GM10847 (cell line): ENCODE results near the gene ADGRB3.

Experiments used
- POLR2A ChIP-seq: IDR thresholded peaks from 2 replicates; pipeline ENCODE4 v1.6.1; 2011; ENCODE audit not compliant: insufficient read length; ENCODE audit errors: extremely low read depth

The ADGRB3 gene

DNA sequence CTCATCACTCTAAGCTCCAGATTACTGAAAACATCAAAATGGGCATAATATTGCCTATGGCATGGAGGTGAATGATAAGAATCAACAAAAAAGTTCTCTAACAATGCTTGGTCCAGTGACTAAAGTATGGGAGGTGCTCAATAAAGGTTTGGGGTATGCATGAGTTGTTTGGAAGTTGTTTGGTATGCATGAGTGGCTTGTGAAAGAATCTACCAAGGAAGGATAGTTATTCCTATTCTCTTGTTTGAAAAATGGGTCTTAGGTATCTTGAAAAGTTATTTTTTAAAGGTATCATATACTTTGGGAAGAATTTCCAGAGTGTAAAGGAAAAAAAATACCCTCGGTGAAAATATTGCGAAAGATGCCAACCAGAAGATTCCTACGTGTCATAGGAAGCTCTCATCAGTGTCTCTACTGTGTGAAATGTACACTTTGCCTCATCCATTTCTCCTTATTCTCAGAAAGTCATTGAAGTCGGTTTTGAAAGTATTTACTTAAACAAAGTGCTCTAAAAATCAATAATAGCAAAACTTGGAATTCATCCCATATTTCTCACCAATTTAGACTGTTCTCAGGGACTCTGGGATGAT lies 449.8 kb downstream of the ADGRB3 start:
- TF ChIP-seq POLR2A = no peak

DNA sequence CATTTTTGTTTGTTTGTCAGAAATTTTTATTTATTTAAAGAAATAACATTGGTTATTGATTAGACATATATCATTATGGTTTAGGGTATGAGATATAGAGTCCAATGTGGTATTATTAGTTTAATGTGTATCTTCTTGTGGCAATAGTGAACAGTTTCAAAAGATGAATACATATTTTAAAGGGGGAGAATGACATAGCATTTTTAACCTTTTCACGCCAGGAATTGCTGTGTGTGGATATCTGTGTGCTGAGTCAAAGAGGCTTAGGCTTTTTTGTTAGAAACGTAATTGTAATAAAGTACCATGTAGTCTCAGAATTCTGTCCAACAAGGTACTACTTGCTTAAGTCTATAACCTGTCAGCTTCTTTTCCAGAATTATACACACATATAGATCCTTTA lies 451.6 kb downstream of the ADGRB3 start:
- no peak for TF ChIP-seq POLR2A

DNA sequence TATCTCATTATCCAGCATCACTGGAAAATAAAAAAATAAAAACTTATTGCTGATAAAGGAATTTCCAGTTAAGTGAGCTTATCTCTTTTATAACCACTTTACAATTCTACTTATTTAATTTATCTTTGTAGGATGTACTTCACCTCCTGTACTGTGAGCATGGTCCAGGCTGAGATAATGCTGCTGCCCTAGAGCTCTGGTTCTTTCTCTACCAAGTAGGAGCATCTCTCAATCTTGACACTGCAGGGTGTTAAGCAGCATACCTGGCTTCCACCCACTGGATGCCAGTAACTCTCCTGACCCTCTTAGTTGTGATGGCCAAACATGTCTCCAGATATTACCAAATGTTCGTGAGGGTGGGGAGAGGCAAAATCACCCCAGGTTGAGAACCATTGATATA lies 454.5 kb downstream of the ADGRB3 start:
- no peak for TF ChIP-seq POLR2A

- TF ChIP-seq POLR2A = no peak
These were observed 455.1 kb downstream of the ADGRB3 start for GRCh38 chr6:69090132-69090531.

- no peak for TF ChIP-seq POLR2A
These were observed 461.6 kb downstream of the ADGRB3 start for GRCh38 chr6:69096681-69097080.

DNA sequence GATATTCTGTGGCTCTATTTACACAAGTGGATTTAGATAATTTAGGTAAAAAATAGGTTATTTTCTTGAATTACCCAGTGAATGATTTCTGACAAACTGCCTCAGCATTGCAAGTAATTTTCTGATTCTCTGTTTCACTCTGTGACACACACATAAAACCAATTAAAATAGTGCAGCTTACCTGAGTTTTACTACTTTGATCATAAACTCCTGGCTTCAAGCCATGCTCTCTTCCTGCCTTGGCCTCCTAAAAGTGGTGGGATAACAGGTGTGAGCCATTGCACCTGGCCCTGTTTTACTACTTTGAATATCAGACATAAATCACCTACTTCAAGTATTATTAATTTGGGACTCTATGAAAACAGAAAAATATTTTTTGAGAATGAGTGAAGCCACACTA lies 462.9 kb downstream of the ADGRB3 start:
- no peak for TF ChIP-seq POLR2A

DNA sequence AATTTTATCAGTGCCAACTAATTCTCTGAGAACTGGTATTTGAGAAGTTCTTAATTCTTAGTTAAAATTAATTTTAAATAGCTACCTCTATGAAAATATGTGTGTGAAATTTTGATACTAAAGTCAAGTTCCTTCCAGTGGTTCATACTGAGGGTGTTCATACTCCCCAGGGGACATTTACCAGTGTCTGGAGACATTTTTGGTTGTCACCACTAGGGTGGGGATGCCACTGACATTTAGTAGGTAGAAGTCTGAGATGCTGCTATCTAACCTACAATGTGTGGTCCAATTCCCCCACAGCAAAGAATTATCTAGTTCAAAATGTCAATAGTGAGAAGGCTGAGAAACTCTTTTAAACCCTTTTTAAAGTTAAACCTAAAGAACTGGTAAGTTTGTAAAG lies 463.8 kb downstream of the ADGRB3 start:
- no peak for TF ChIP-seq POLR2A

DNA sequence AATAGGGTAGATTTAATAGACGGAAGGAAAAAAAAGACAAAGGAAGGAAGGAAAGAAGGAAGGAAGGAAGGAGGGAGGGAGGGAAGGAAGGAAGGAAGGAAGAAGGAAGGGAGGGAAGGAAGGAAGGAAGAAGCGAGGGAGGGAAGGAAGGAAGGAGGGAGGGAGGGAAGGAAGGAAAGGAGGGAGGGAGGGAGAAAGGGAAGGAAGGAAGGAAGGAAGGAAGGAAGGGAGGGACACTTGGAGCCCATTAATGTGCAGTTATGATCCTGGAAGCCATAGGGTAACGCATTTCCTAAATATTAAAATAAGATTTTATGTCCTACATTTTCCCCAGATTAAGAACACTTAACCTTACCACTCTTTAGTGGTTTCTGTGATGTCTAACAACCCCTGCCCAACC lies 465.7 kb downstream of the ADGRB3 start:
- TF ChIP-seq POLR2A = no peak

GRCh38 chr6:69102416-69102815 lies 467.3 kb downstream of the ADGRB3 start:
- TF ChIP-seq POLR2A = no peak

DNA sequence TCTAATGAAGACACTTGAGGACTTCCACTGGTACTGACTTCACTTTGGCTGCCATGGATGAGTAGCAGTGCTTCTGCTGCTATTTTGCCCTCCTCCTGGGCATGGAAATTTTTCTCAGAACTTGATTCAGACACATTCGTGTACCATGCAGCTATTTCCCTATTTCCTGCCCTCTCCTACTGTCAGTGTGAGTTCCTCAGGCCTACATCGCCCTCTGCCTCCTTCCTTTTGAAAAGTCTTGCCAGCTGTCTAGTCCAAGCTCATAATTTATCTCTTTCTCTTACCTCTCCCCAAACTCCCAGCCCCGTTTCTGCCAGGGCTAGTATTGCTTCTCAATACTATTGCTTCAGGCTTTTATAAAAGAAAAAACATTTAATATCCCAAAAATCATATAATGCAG lies 470.2 kb downstream of the ADGRB3 start:
- no peak for TF ChIP-seq POLR2A

DNA sequence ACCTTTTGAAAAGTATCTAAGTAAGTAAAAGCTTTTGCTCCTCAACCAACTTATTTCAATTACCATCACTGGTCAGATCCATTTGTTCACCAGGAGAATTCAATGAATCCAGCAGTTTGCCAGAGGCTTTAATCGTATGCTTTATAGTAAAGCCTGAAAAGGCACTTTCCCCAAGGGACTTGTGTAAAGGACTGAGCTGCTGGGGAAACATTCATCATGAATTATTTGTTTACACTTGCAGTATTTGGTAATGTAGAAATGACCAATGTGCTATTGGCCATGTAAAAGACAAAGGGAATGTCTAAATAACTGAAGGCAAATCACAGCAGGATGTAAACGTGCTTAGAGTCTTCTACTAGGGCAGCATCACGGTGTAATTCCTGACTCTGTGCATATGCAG lies 471.4 kb downstream of the ADGRB3 start:
- no peak for TF ChIP-seq POLR2A

DNA sequence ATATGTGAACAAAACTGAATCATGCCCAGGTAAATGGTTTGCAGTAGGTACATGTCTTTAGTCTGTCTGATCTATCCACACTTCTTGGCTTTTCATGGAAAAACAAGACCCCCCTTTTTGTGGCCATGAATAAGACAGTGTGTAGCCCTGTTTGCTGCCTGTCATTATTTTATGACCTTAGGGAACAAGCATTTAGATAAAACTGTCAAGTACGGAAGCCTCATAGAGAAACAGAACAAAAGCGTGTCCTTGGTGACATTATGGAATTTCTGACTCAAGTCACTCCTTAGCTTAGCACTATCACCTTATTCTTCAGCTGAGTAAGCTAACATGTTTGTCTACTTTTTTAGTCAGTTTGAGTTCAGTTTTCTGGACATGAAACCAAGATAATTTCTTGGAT lies 476.2 kb downstream of the ADGRB3 start:
- TF ChIP-seq POLR2A = no peak

GRCh38 chr6:69116658-69117057 lies 481.6 kb downstream of the ADGRB3 start:
- no peak for TF ChIP-seq POLR2A

- no peak for TF ChIP-seq POLR2A
These were observed 487.3 kb downstream of the ADGRB3 start for GRCh38 chr6:69122407-69122773.

GRCh38 chr6:69128411-69128810 lies 493.3 kb downstream of the ADGRB3 start:
- no peak for TF ChIP-seq POLR2A

- no peak for TF ChIP-seq POLR2A
These were observed 494.0 kb downstream of the ADGRB3 start for GRCh38 chr6:69129046-69129445.

GRCh38 chr6:69135927-69136326 lies 500.8 kb downstream of the ADGRB3 start:
- no peak for TF ChIP-seq POLR2A

- TF ChIP-seq POLR2A = no peak
These were observed 503.1 kb downstream of the ADGRB3 start for GRCh38 chr6:69138148-69138547.
